HepG2 (cell line): Measurements from ENCODE around the gene NOSIP. TPM values are rescaled to one million over a fixed set of nuclear protein-coding genes. Genes with fewer than 3 reads are reported as not detected.

ENCODE experiments used
- ATAC-seq: fragments of 200-7000 bp; cut with Tn5 transposase; 3 replicates; pipeline ENCODE4 v1.9.1; 2020; ENCODE audit warnings: mild to moderate bottlenecking, moderate library complexity
- BruUV-seq: library from RNA; stranded (reverse); fragments of 400-500 nt; replicated peaks from 2 replicates; lab custom pipeline; 2021; lab: Mats Ljungman, UMichigan
- CTCF ChIA-PET: fragments of 300-600 bp; formaldehyde crosslinking; extraction: SDS; loops from one replicate; lab custom pipeline; 2021; ENCODE audit warnings: low total read pairs, inconsistent platforms, low intra/inter-chr PET ratio; lab: Yijun Ruan, JAX
- POLR2A ChIA-PET: fragments of 350-600 bp; sonication (Branson Sonifier 250); formaldehyde crosslinking; loops from one replicate; lab custom pipeline; 2020; ENCODE audit warnings: antibody characterized with exemption, inconsistent platforms; lab: Yijun Ruan, JAX
- DNase-seq: peaks from one replicate; pipeline ENCODE4 v3.0.0-alpha.2; 2015; ENCODE audit warnings: low spot score
- FAIRE-seq: peaks from 3 replicates; lab custom pipeline; 2011; peaks lifted over from hg19 to GRCh38; lab: Jason Lieb, UNC
- H2AFZ ChIP-seq: one replicate; pipeline ENCODE4 v1.6.1; 2011; ENCODE audit warnings: low read length, inconsistent platforms
- H3K27ac ChIP-seq: fragments of 300-600 bp; 3 replicates; pipeline ENCODE4 v1.8.0; 2011; ENCODE audit warnings: mixed run types, mild to moderate bottlenecking, mixed read lengths, low read length, inconsistent platforms; ENCODE audit not compliant: insufficient read depth; ENCODE audit errors: extremely low read length
- H3K27me3 ChIP-seq, 2 experiments: fragments of 200-600 bp in 1 of 2; 2 replicates in 1 of 2; 3 replicates in 1 of 2; pipeline versions ENCODE4 v1.6.0 to v1.8.0; 2011; ENCODE audit warnings: low read length in 2 of 2, mild to moderate bottlenecking in 2 of 2, moderate library complexity in 2 of 2, inconsistent platforms in 1 of 2; ENCODE audit not compliant: insufficient read depth in 2 of 2, control insufficient read depth in 1 of 2
- H3K36me3 ChIP-seq, 2 experiments: fragments of 200-600 bp in 1 of 2; replicated peaks in 1 of 2; 2 replicates in 1 of 2; 3 replicates in 1 of 2; pipeline versions ENCODE4 v1.5.1 to v1.8.0; 2011; ENCODE audit warnings: low read length in 2 of 2, inconsistent platforms in 1 of 2; ENCODE audit not compliant: insufficient read depth in 2 of 2, control insufficient read depth in 1 of 2
- H3K4me1 ChIP-seq: 2 replicates; pipeline ENCODE4 v1.5.1; 2012; ENCODE audit warnings: low read length, inconsistent platforms; ENCODE audit not compliant: insufficient read depth
- H3K4me2 ChIP-seq: 2 replicates; pipeline ENCODE4 v1.6.0; 2011; ENCODE audit warnings: low read depth, low read length, inconsistent platforms
- H3K4me3 ChIP-seq, 3 experiments: fragments of 200-600 bp in 1 of 3; sonication (generic), shearing (Covaris generic) in 1 of 3; replicated peaks in 1 of 3; 2 replicates each; pipeline ENCODE4 v1.5.1; 2011 to 2016; ENCODE audit warnings: low read length in 3 of 3, inconsistent platforms in 2 of 3, low read depth in 2 of 3, mild to moderate bottlenecking in 2 of 3, control low read depth in 1 of 3, mixed read lengths in 1 of 3; ENCODE audit not compliant: insufficient read depth in 1 of 3
- H3K79me2 ChIP-seq: one replicate; pipeline ENCODE4 v1.6.1; 2011; ENCODE audit warnings: low read length, inconsistent platforms; ENCODE audit not compliant: insufficient read depth
- H3K9ac ChIP-seq: 2 replicates; pipeline ENCODE4 v1.6.0; 2011; ENCODE audit warnings: mild to moderate bottlenecking, low read depth, low read length, inconsistent platforms; ENCODE audit not compliant: insufficient read depth
- H3K9me3 ChIP-seq: 2 replicates; pipeline ENCODE4 v1.5.1; 2012; ENCODE audit warnings: mild to moderate bottlenecking, low read length
- H4K20me1 ChIP-seq: 2 replicates; pipeline ENCODE4 v1.6.0; 2011; ENCODE audit warnings: inconsistent platforms, mild to moderate bottlenecking, low read length, moderate library complexity; ENCODE audit not compliant: insufficient read depth
- FOXA3 ChIP-seq: IDR thresholded peaks from 2 replicates; pipeline ENCODE4 v1.6.1; 2016; ENCODE audit warnings: missing genetic modification reagents, missing compliant biosample characterization
- HNRNPK ChIP-seq: fragments of 200-400 bp; formaldehyde crosslinking; IDR thresholded peaks from 2 replicates; pipeline ENCODE4 v1.6.1; 2018; ENCODE audit warnings: low read length, low read depth, moderate library complexity, mild to moderate bottlenecking; ENCODE audit not compliant: poor library complexity, severe bottlenecking
- NFYB ChIP-seq: sonication (generic); formaldehyde crosslinking; IDR thresholded peaks from 2 replicates; pipeline ENCODE4 v1.4.0; 2020; ENCODE audit warnings: missing genetic modification reagents
- NFYC ChIP-seq: IDR thresholded peaks from 2 replicates; pipeline ENCODE4 v1.6.1; 2016; ENCODE audit warnings: missing genetic modification reagents, missing compliant biosample characterization
- SP2 ChIP-seq: sonication (generic); formaldehyde crosslinking; IDR thresholded peaks from 2 replicates; pipeline ENCODE4 v1.5.1; 2020; ENCODE audit warnings: mild to moderate bottlenecking, missing genetic modification reagents
- TOE1 ChIP-seq: sonication (generic); formaldehyde crosslinking; IDR thresholded peaks from 2 replicates; pipeline ENCODE4 v1.4.0; 2020; ENCODE audit warnings: mild to moderate bottlenecking, missing genetic modification reagents
- ZBTB38 ChIP-seq: sonication (generic); formaldehyde crosslinking; IDR thresholded peaks from 2 replicates; pipeline ENCODE4 v1.5.1; 2020; ENCODE audit warnings: mild to moderate bottlenecking, missing genetic modification reagents
- WGBS: methylation state at CpG from one replicate; pipeline ENCODE4 v1.1.6; 2017; ENCODE audit warnings: low lambda C conversion rate; 5-methylcytosine and 5-hydroxymethylcytosine counted together
- in situ Hi-C: cut with HindIII; loops from 2 replicates; pipeline ENCODE4 v1.10.0; 2017; ENCODE audit warnings: low pct_unique_long_range_greater_than_20kb; ENCODE audit not compliant: extremely low pct_ligation_motif_present
- intact Hi-C: fragments of 100-400 bp; cut with micrococcal nuclease; formaldehyde crosslinking; loops from one replicate; pipeline ENCODE4 v1.10.0; 2022; ENCODE audit not compliant: unreplicated experiment
- polyA plus RNA-seq, 8 experiments: library from polyadenylated mRNA; depleted of rRNA in 3 of 8; stranded (reverse) in 7 of 8; unstranded in 1 of 8; fragments of >200 nt; fragmentation: Illumina TruSeq in 4 of 8; extraction: Trizol in 4 of 8; gene quantifications; 2 replicates each; pipeline versions ENCODE4 v1.2.1 to v1.2.3, GENCODE V29; 2011 to 2016; ENCODE audit warnings: low read depth in 4 of 8, missing spikeins in 1 of 8, mixed read lengths in 1 of 8; ENCODE audit not compliant: insufficient read depth in 1 of 8
- total RNA-seq, 5 experiments: library from RNA; depleted of rRNA; stranded (reverse); fragments of >200 nt; fragmentation: Illumina TruSeq; extraction: Trizol; gene quantifications; 2 replicates each; pipeline ENCODE4 v1.2.3, GENCODE V29; 2016; ENCODE audit warnings: low read depth in 1 of 5

NOSIP gene
- total and polyA plus RNA-seq, 2 of the 13 experiments (the other 11 are each of a cell fraction or from before 2014, with no cell fraction given), result 54.3 to 78.0 TPM

DNA sequence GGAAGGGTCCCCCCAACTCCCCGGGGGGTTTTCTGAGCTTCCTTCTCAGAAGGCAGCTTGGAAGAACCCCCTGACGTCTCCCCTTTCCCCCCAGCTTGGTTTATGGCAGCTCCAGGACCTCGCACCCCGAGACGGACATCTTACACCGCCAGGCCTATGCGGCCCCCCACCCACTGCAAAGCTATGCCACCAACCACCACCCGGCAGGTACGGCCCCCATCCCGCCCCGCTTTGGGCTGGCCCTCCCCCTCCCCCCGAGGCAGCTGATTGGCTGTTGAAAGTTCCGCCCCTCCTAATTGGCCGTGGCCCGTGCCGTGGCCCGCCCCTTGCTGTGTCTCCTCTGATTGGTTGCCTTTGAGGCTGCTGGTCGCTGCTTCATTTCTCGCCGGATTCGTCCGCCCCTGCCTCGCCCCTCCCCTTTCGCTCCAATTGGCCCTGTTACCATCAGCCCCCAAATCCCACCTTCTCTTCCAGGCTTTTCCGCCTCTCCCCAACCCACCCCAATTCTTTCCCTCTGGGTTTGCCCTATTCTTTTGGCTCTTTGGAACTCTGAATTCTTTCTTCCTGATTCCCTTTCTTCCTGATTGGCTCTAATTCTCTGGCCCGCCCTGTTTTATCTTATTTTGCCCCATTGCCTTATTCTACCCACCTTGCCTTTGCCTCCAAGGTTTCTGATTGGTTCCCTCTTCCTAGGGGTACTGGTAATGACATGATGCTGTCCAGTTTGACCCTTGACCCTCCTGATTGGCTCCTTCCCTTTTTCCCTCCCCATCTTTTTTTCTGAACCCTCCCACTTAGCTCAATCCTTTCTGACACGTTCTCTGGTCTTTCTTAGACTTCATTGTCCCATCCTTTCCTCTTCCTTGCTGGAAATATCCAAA lies 13.1 kb upstream of the NOSIP start:
- BruUV-seq, result no TSS peak
- CTCF ChIA-PET, result no interaction called here
- POLR2A ChIA-PET, result interaction anchor here (0.6 to 1.5 kb wide), 4 partner anchors 10 to 83 kb away, joined by 3 to 8 read pairs (median 6); partner anchors contain the start of genes NOSIP, PRMT1 and RRAS
- FAIRE-seq, result no peak
- no peak for TF ChIP-seq FOXA3 (CRISPR knock-in tag)
- TF ChIP-seq NFYC (CRISPR knock-in tag), result peak; percentile 71
- no peak for TF ChIP-seq TOE1 (CRISPR knock-in tag)
- 0 out of 2 replicates have a peak, but pooled peaks have one; percentile 35 for TF ChIP-seq ZBTB38 (CRISPR knock-in tag)
- peak; percentile 46 for TF ChIP-seq HNRNPK
- peak; percentile 51; the same call in 1 of the 2 replicates for TF ChIP-seq SP2 (CRISPR knock-in tag)
- peak; percentile 63; the same call in 1 of the 2 replicates for TF ChIP-seq NFYB (CRISPR knock-in tag)
- TF ChIP-seq, all 625 proteins: peak for 5
- no peaks in the 10 kb centered on the region for H3K9me3 ChIP-seq
- no peak overlapping the region for H3K4me2 ChIP-seq
- intact Hi-C loops (no loop called here), in situ Hi-C loops (loop anchor here (10.0 kb wide), 1 partner anchor 81 kb away; the partner anchor contains the start of gene PRMT1)
- 93% methylated on average over 27 of the region's 27 CpGs for WGBS
- H3K4me1 ChIP-seq, result peaks cover 23% of the 10 kb centered on the region
- no peak overlapping the region for H2AFZ ChIP-seq
- H3K9ac ChIP-seq, result no peak overlapping the region
- peaks cover 1 to 16% of the 10 kb centered on the region in 2 experiments; a peak in 4 of 5 replicates for H3K36me3 ChIP-seq
- H3K27ac ChIP-seq, result no peak overlapping the region
- ATAC-seq (no peak), DNase-seq (no peak)
- no peak overlapping the region for H3K4me3 ChIP-seq
- no peaks in the 10 kb centered on the region; a peak in 1 of 5 replicates for H3K27me3 ChIP-seq
- peaks cover 15% of the 10 kb centered on the region for H3K79me2 ChIP-seq
- H4K20me1 ChIP-seq, result 0 out of 2 replicates have a peak, but pooled peaks cover 5% of the 10 kb centered on the region
